GM21423 (cell line): ENCODE data around the gene GAST.

Experiments used
- ATAC-seq: cut with Tn5 transposase; IDR thresholded peaks from one replicate; pipeline ENCODE4 v1.9.1; 2021; ENCODE audit warnings: mild to moderate bottlenecking, moderate library complexity; ENCODE audit not compliant: unreplicated experiment

GAST gene

DNA sequence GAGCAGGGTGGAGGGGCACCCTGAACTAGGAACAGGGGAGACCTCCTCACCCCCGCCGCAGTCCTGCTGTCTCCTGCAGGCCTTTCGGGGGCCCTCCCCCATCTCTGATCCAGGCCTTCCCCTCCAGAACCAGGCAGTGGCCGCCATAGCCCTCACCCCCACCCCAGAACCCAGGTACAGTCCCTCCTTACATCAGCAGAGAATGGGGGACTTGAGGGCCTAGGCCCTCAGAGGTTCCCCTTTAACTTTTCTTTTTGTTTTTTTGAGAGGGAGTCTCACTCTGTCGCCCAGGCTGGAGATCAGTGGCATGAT, 26.6 kb downstream of the GAST start:
- no peak for ATAC-seq

DNA sequence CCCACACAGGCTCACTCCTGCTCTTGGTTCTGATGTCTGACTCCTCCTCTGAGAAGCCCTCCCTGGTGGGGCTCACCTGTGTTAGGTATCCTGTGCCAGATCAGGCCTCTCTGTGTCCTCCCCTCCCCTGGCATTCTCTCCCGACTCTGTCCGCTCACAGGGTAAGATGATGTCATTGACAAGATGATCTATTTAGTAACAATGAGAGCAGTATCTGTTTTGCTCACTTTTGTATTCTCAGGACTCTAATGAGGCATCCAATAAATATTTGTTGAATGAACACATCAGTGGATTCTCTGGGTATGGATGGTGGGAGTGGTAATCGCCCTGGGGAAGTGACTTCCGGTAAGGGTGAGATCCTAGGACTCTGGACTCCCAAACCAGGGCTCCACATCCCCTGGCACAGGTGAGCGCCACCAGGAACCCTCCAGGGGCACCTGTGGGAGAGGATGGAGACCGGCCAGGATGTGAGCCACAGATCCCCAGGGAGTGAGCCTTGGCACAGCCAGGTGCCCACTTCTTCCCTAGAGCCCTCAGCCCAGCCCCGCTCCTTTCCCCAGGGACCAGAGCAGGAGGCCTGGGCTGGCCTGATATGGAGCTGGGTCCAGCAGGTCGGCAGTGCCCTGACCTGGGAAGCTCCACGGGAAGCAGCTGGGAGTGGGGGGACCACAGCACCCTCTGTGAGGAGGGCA, 27.7 kb downstream of the GAST start:
- ATAC-seq, result no peak

DNA sequence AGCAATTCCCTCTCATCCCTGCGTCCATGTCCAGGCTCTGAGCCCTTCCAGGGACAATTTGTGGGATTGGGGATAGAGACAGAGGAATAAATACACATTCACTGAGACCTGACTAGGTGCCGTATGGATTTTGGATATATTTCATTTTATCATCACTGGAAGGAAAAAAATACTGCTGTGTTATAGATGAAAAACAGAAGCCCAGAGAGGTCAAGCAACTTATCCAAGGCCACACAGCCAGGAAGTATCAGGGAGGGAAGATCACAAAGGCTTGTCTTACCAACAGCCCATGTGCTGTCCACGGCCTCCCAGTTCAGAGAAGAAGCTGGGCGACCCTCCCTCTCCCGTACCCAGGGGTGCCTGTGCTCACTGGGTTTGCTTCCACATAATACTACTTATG, 28.4 kb downstream of the GAST start:
- no peak for ATAC-seq

DNA sequence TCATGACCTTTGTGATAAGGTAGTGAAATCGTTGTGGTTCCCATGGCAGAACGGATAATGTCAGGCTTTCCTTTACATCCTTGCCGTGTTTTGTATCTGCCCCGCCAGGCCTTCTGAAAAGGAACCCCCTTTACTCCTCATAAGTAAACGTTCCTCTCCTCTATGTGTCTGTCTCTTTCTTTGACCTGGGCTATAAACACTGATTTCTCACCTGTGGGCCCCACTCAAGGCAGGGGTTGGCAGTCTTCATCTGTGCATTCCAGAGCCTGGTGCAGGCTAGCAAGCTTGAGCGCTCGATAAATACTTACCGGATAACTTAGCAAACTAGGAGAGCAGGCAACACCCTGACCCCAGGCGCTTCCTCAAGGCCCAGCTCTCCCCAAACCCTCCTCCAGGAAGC, 29.6 kb downstream of the GAST start:
- no peak for ATAC-seq

DNA sequence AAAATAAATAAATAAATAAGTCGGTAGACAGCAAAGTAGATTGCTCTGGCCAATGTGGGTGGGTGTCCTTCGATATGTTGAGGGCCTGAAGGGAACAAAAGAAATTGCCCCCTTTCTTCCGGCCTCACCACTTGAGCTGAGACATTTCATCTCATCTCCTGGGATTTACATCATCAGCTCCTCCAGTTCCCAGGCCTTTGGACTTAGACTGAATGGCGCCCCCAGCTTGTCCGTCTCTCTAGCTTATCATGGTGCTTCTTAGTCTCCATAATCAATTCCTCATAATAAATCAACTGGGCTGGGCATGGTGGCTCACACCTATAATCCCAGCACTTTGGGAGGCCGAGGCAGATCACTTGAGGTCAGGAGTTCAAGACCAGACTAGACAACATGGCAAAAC, 36.1 kb downstream of the GAST start:
- no peak for ATAC-seq

DNA sequence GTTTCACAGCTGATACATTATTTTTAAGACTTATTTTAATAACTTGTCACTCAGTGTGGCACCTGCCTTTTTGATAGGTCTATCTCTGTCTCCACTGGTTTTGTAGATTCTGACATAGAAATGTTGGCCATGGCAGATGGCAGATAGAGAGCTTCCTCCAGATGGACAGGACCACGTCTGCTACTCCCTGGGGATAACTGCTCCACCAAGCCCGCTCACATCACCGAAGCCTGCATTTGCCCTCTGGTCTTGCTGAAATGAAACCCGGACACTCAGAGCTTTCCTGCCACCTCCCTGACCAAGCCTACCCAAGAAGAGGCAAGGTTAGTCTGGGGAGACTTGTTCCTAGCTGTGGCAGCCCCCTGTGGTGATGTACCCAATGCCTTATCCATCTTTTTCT, 38.7 kb downstream of the GAST start:
- no peak for ATAC-seq

DNA sequence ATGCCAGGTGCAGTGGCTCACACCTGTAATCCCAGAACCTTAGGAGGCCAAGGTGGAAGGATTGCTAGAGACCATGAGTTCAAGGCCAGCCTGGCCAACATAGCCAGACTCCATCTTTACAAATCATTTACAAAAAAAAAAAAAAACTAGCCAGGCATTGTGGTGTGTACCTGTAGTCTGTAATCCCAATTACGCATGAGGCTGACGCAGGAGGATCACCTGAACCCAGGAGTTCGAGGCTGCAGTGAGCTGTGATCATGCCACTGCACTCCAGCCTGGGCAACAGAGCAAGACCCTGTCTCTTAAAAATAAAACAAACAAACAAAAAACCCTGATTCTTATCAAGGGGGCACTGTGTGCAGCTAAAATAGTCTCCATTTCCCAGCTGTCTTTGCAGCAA, 39.2 kb downstream of the GAST start:
- no peak for ATAC-seq

DNA sequence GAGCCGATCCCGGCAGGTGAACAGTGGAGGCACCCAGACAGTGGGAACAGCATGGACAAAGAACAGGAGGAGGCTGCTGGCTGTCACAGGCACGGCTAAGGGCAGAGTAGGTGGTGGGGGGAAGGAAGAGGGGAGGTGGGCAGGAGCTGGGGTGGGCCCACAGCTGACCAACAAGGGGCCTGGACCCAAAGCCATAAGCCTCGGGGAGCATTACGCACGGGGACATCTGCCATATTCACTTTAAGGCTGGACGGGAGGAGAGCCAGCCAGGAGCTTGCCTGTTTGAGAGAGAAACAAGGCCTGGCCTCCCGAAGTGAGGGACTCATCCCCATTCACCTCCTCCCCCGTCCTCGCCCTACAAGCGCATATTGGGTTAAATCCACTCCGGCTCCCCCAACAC, 41.9 kb downstream of the GAST start:
- ATAC-seq, result no peak

DNA sequence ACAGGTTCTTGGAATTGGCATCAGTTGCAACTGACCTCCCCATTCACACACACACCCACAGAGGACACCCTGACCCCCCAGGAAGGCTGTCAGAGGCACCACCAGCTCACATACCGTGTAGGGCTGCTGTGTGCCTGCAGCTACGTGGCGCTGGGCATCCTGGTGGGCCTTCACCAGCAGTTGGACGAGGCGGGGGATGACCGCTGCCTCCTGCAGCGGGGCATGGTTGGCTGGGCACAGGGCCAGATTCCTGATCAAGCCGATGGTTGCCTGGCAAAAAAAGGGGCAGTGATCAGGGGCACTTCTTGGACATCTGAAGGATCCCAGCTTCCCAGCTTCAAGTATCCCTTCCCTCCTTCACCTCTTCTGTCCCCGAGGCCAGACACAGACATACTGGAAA, 46.5 kb downstream of the GAST start:
- no peak for ATAC-seq

DNA sequence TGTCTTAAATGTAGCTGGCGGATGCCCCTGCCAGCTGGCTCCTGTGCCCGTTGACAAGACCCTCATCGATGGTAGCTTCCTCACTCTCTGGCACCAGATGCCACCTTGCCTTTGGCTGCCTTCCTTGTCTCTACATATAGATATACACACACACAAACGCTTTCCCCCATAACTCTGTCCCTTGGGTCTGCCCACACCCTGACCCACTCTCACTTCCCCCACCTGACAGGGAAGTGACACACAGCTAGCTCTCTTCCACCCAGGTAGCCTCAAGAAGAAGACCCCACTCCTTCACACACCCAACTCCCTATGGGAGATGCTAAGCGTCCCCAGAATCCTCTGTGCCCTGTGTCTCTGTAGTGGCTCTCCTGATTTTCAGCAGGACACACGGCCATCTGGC, 48.7 kb downstream of the GAST start:
- no peak for ATAC-seq

DNA sequence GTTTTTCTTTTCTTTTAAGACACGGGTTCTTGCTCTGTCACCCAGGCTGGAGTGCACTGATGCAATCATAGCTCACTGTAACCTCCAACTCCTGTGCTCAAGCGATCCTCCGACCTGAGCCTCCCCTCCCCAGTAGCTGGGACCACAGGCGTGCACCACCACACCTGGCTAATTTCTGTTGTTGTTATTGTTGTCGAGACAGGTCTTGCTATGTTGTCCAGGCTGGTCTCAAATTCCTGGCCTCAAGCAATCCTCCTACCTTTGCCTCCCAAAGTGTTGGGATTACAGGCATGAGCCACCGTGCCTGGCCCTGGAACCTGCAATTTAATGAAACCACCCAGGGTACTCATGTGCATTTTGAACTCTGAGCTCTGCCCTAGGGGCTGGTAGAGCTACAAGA, 50.3 kb downstream of the GAST start:
- no peak for ATAC-seq

DNA sequence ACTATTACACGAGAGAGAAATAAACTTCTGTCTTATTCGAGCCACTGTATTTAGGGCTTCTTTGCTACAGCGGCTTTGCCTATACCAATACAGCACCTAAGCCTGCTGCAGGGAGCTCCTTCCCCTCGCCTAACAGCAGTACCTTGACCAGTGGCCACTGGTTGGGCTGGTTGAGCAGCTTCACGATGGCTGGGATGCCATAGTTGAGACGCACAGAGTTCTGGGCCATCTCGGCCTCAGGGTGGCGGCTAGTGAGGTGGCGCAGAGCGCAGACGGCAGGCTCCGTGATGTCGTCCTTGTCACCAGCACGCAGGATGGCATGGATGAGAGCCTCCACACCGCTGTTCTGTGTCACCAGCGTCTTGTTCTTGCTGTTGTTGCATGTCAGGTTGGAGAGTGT, 50.7 kb downstream of the GAST start:
- ATAC-seq, result no peak

DNA sequence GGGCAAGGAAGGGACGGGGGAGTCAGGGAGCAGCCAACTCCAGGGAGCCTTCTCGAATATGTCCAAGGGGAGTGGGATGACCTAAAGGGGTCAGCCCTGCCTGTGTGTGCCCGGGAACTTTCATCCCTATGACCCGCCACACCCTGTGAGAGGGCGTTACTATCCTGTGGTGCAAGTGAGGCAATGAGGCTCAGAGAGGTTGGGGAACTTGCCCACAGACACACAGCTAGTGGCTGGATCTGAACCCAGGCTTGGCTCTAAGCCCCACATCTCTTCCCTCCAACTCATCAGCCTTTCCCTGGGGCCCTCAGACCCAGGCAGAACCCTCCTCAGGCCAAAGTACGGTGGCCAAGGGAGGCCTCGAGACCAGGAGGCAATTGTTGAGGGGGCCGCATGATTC, 51.2 kb downstream of the GAST start:
- ATAC-seq, result no peak
